Measurements from ENCODE around the gene RSBN1L. TPM values are rescaled to one million over a fixed set of nuclear protein-coding genes. Genes with fewer than 3 reads are reported as not detected.
A peak's percentile ranks its signal among the peaks of the same experiment; 100 is the strongest.

Gene RSBN1L
- total RNA-seq, 2 donors from 2014 or later, result 7.5 to 7.9 TPM

DNA sequence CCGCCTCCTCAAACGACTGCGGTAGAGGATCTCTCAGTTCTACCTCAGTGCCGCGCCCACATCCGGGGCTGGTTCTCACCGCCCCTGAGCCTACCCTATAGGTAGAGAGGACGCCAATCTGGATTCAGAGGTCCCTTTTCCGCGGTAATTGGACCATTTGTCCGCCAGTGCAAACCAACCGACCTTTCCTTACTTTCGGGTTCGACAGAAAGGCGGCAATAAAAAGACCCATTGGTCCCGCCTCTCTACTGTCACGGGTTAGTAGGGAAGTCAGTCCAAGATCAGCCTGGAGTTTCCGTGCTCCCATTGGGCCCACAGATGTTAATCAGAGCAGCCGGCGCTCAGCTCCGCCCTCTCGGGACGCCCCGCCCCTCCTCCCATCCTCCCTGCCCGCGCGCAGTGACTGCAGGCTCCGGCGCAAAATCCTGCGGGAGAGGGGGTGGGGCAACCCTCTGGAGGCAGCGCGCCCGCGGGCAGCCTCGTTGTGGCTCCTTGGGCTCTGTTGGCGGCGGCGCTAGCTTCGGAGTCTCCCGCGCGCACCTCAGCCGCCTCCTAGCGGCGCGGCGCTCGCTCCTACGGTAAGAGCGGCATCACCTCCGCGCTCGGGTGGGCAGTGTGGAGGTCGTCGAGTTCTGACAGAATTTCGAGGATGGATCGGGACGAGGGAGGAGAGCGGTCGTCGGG lies 102.3 kb downstream of the RSBN1L start, which contains the start of the genes PHTF2 and TMEM60:
Gene PHTF2 (plus strand): TSS at position 380 of the 684 bp plus-strand sequence.
Gene TMEM60 (minus strand): TSS at position 41 of the 684 bp plus-strand sequence. CDS start 4,061 bp downstream, outside the sequence.
- peak within 1 kb of the TSS; percentile 90 for H3K27ac ChIP-seq
- peaks cover 0 to 23% of the 10 kb centered on the region in 2 donors for H3K4me1 ChIP-seq

DNA sequence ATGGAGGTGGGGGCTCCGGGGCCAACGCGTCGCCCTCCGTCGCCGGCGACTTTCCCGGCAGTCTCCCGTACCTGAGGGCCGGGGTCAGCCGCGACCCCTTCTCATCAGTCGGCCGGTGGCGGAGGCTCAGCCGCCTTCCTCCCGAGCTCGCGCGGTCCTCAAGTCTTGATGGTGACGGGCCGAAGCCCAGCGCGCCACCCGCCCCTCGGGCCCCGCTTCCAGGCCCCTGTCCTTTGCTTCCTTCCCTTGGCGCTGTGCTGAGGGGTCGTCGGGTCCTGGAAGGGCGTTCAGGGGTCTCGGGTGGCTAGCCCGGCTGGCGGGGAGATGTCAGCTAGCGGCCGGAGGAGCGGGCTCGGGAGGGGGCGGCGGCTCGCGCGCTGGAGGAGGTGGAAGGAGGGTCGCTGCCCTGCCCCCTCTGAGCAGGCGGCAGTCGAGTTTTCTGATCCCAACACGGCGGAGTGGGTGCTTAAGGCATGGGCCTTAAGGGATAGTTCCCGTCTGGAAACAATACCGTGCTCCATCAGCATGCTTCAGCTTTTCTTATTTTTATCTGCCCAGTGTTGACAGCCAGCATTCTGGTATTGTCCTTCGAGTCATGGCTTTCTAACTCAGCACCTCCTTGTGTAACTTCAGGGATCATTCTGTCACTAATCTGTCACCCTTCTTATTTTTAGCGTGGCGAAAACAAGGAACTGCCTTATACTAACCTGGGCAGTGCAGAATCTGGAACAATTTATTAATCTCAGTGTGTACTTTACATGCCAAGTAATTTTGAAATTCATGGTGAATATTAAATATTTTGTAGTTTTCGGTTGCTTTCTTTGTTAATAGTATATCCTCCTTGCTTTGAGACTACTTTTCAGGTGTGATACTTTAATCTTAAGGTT lies 103.1 kb downstream of the RSBN1L start:
- Histone ChIP-seq H3K4me1 (peaks cover 0 to 23% of the 10 kb centered on the region in 2 donors), H3K27ac (peak overlapping the region; percentile 90), H3K27me3 (no peaks in the 10 kb centered on the region), H3K4me3 (peak overlapping the region; percentile 75 to 90), H3K36me3 (no peaks in the 10 kb centered on the region), H3K9me3 (no peaks in the 10 kb centered on the region)
- no peak for DNase-seq (ENCODE audit: low spot score)
- TF ChIP-seq, protein P1, sequence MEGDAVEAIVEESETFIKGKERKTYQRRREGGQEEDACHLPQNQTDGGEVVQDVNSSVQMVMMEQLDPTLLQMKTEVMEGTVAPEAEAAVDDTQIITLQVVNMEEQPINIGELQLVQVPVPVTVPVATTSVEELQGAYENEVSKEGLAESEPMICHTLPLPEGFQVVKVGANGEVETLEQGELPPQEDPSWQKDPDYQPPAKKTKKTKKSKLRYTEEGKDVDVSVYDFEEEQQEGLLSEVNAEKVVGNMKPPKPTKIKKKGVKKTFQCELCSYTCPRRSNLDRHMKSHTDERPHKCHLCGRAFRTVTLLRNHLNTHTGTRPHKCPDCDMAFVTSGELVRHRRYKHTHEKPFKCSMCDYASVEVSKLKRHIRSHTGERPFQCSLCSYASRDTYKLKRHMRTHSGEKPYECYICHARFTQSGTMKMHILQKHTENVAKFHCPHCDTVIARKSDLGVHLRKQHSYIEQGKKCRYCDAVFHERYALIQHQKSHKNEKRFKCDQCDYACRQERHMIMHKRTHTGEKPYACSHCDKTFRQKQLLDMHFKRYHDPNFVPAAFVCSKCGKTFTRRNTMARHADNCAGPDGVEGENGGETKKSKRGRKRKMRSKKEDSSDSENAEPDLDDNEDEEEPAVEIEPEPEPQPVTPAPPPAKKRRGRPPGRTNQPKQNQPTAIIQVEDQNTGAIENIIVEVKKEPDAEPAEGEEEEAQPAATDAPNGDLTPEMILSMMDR (IDR thresholded peaks at IDR 0.05), result no peak

More for the DNA sequence above, 102.3 kb downstream of the RSBN1L start, which contains the start of the genes PHTF2 and TMEM60:
- Histone ChIP-seq H3K27me3 (no peaks in the 10 kb centered on the region), H3K4me3 (peak within 1 kb of the TSS; percentile 75 to 90), H3K9me3 (no peaks in the 10 kb centered on the region), H3K36me3 (peaks cover 5% of the 10 kb centered on the region)
- TF ChIP-seq, protein P1 (IDR thresholded peaks at IDR 0.05), result peak; percentile 29 to 56
- peak; percentile 99 for DNase-seq (ENCODE audit: low spot score)

DNA sequence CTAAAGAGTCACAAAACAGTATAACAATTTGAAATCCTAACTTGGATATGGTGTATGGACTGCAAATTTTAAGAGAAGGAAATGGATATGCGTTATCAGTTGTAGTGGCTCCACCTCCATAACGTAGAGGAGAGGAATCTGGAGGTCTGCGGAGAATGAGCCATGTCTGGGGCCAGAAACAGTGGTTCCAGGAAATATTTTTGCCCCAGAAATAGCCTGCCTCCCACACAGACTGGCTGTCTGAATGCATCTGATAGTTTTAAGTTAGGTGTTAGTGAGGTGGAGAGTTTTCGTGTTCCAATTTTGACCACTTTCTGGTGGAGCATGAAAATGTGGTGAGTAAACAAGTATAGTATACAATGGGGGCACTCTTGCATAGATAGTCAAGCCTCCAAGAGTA lies 103.9 kb downstream of the RSBN1L start:
- no peak for DNase-seq (ENCODE audit: low spot score)
- no peak overlapping the region for H3K27ac ChIP-seq
- no peaks in the 10 kb centered on the region for H3K27me3 ChIP-seq
- no peaks in the 10 kb centered on the region for H3K36me3 ChIP-seq
- TF ChIP-seq, protein P1 (IDR thresholded peaks at IDR 0.05), result no peak
- H3K9me3 ChIP-seq, result no peaks in the 10 kb centered on the region
- peak overlapping the region in 1 of 2 donors; percentile 90 for H3K4me3 ChIP-seq
- H3K4me1 ChIP-seq, result peaks cover 0 to 23% of the 10 kb centered on the region in 2 donors

DNA sequence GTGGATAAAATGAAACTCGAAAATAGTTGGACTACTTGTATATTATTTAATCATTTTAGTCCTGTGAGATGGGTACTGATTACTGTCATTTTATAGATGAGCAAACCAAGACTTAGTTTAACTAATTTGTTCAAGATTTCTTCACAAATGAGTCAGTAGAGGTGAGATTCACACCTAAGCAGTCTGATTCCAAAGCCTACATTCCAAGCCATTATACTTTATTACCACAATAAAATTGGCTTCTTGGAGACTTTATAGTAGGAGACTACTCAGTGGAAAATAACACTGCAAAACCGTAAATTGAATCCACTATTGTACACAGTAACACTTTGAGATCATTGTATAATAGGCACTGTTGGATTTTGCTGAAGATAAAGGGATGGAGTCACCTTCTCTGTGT lies 104.5 kb downstream of the RSBN1L start:
- TF ChIP-seq, protein P1 (IDR thresholded peaks at IDR 0.05), result no peak
- peaks cover 0 to 2% of the 10 kb centered on the region in 2 donors for H3K9me3 ChIP-seq
- DNase-seq (ENCODE audit: low spot score), result no peak
- H3K4me1 ChIP-seq, result peaks cover 0 to 23% of the 10 kb centered on the region in 2 donors
- no peak overlapping the region for H3K27ac ChIP-seq
- no peaks in the 10 kb centered on the region for H3K27me3 ChIP-seq
- no peak overlapping the region for H3K4me3 ChIP-seq
- no peaks in the 10 kb centered on the region for H3K36me3 ChIP-seq

DNA sequence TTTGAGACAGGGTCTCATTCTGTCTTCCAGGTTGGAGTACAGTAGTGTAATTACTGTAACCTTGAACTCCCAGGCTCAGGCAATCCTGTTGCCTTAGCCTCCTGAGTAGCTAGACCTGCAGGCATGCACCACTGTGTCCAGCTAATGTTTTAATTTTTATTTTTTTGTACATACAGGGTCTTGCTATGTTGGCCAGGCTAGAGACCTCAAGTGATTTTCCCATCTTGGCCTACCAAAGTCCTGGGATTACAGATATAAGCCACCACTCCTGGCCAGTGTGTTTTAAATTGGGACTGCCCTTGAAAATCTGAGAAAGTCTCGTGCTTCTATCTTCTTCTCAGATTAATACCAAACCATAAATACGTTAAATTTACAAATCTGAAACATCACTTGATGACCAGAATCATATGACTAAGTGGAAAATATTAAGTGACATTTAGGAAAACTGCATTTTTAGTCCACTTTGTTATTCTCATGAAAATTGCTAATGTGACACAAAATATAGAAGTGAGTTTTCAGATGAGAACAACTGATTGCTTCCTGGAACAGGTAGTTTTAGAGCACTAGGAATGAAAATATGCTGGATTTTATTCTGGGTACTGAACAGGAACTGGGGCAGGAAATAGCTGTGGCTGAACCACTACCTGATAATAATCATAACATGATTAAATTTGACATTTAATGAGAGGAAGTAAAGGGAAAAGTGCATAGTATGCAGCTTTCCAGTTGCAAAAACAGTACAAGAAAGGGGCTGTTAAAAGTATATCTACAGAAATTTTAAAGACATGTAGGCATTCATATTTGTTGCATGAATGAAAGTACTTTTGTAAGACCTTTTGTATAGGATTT lies 106.5 kb downstream of the RSBN1L start:
- H3K4me1 ChIP-seq, result peaks cover 0 to 9% of the 10 kb centered on the region in 2 donors
- peaks cover 0 to 22% of the 10 kb centered on the region in 2 donors for H3K9me3 ChIP-seq
- no peaks in the 10 kb centered on the region for H3K36me3 ChIP-seq
- no peak for DNase-seq (ENCODE audit: low spot score)
- TF ChIP-seq, protein P1 (IDR thresholded peaks at IDR 0.05), result no peak
- H3K27ac ChIP-seq, result no peak overlapping the region
- no peak overlapping the region for H3K4me3 ChIP-seq
- H3K27me3 ChIP-seq, result no peaks in the 10 kb centered on the region
